Stimulated activated CD4-positive, alpha-beta T cell treated with anti-CD3 and anti-CD28 coated beads, Interleukin-2, amount 100 ng/mL, for 4 hours (primary cell): ENCODE data around the gene ADAMTS12.
"Not testable (repeated sequence)": the region's sequence is repeated elsewhere in the genome, so short reads cannot be mapped to it uniquely, and the experiment has no call there.

Source experiments
- DNase-seq: peaks from one replicate; pipeline ENCODE4 v3.0.0-alpha.2; 2020; ENCODE audit warnings: low read depth

Gene ADAMTS12

DNA sequence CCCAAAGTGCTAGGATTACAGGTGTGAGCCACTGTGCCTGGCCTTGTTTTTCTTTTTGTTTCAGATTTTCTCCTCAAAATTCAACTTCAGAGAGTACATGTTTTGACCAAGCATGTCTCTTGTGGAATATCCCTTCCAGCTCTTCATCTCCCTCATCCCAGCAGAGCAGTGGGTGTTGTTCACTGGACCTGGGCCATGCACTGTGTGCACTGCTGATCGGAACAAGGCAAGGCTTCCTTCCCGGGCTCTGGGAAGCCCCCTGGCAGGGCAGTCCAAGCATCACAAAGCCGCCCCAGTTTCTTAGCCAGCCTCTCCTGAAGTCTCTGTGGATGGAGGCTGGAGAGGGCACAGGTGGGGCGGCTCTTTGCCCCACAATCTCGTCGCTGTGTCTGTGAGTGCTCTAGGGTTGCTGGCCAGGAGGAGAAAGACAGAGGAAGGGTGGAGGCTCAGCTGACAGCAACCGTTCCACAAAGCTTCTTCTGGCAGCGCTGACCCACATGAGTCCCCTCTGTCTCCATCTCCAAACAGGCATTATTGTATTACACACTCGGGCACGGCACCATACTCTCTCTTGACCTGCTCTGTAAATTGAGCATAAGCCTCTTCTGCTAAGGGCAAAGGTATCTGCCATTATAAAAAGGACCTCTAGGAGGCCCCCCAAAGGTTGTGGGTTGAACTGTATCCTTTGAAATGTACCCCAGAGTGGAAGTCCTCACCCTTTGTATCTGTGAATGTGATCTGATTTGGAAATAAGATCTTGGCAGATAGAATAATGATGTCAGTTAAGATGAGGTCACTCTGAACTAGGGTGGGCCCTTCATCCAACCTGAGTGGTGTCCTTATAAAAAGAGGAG lies 361.4 kb downstream of the ADAMTS12 start:
- DNase-seq, result no peak

DNA sequence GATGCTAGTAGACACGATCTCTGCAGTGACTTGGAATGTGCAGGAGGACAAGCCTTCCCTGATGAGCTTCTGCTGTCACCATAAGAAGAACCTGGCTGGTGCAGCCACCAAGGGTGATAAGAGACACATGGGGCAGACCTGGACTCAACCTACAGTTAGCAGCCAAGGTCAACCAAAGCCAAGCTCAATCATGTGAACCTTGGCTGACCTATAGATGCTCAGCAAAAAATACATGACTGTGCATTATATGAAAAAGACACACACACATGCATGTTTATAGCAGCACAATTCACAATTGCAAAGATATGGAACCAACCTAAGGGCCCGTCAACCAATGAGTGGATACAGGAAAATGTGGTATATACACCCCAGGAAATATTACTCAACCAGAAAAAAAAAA lies 364.1 kb downstream of the ADAMTS12 start:
- no peak for DNase-seq

DNA sequence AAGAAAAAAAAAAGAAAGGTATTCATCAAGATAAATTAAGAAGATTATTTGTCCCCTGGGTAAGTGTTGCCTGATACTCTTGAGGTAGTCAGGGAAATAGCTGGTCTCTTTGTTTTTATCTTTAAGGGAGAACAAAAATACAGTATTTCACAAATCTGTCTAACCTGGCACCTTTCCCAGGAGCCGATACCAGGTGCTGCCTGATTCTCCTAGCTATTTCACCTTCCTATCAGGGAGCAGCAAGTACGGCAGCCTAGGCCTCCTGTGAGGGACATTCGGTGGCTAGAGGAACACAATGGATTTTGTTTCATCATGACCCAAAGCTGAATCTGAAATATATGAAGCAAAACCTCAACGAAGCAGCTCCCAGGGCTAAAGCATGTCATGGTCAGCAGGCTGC lies 365.0 kb downstream of the ADAMTS12 start:
- DNase-seq, result no peak

DNA sequence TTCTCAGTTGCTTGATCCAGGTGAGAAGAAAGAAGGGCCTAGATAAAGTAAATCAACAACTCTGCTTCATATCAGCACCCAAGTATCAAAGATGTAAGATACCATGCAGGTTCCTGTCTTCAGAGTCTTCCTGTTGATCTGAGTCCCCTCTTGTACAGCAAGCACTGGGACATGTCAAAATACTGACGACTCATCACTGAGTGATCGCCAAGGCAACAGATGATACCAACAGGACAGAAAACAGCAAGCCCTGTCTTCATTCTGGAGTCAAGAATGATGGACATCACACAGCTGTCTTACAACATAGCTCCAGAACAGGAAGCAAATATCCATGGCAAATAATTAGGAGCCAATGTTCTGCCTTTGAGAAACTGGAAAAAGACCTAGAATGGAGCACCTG lies 367.3 kb downstream of the ADAMTS12 start:
- DNase-seq, result no peak

DNA sequence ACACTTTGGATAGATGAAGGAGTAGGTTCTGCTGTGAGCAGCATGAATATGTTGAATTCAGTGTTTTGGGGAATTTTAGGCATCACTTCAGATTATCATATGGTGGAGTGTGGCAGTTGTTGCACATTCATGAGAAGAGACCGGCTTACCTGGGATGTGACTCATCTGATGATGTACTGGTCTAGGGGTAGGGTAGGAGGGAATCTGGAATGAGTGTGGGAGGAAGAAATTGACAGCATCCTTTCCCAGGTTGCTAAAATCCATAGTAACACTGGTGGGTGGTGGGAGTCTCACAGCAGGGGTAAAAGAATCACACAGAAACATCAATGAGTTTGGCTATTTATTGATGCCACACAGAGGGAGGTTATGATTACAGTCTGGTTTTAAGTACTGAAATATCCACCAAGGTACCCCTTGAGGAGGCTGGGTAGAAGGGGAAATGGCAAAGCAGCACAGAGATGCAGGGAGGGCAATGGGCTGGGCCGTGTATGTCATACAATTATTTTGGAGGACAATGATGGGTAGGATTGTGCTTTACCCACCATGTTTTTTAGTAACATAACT lies 368.5 kb downstream of the ADAMTS12 start:
- DNase-seq, result no peak

DNA sequence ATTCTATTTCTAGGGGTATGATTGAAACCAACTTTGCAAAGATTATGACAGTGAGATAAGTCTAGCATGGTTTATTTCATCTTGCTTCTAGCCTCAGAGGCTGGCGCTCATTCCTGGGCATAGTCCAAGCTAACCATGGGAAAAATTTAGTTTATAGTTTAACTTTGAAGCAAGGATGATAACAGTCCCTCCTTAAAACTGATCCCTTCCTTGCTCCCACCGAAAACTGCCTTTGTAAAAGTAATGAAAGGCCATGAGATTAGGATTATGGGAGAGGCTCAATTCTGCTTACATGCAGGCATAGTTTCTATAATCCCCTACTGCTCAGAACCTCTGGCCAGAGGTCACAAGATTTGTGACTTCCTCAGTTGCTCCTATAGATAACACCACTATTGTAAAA lies 375.4 kb downstream of the ADAMTS12 start:
- DNase-seq, result no peak

DNA sequence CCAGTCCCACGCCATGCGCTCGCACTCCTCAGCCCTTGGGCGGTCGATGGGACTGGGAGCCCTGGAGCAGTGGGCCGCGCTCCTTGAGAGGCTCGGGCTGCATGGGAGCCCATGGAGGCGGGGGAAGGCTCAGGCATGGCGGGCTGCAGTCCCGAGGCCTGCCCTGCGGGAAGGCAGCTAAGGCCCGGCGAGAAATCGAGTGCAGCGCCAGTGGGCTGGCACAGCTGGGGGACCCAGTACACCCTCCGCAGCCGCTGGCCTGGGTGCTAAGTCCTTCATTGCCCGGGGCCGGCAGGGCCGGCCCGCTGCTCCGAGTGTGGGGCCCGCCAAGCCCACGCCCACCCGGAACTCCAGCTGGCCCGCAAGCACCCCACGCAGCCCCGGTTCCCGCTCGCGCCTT lies 376.4 kb downstream of the ADAMTS12 start:
- not testable (repeated sequence) for DNase-seq

DNA sequence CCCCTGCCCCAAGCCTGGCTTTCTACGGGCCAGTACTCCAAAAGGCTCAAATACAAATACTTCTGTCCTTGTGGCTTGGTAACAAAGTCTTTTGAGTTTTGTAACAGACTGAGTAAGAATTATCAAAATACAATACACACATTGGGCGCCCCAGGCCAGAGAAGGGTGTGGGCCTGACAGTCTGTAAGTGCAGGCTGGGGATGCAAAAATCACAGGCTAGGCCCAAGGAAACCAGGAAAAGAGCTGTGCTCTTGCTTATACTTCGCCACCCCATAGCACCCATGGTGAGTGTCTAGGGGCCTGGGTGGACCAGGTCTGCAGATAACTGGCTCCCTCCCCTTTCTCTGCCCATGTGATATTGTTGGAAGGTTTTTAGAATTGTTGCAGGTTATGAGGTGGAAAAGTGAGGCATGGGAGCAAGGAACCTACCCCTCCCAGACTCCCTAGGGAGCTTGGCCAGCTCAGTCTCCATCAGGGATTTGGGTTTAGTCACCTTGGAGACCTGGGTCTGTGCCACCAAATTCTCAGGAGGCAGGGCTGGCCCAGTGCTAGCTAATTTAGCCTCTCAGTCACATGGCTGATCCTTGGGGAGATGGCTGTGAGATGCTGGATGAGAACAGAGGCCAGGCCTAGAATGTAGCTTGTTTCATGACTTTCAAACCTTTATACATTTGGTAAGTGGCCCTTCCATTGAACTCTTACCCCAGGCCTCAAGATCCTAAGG lies 378.2 kb downstream of the ADAMTS12 start:
- no peak for DNase-seq

DNA sequence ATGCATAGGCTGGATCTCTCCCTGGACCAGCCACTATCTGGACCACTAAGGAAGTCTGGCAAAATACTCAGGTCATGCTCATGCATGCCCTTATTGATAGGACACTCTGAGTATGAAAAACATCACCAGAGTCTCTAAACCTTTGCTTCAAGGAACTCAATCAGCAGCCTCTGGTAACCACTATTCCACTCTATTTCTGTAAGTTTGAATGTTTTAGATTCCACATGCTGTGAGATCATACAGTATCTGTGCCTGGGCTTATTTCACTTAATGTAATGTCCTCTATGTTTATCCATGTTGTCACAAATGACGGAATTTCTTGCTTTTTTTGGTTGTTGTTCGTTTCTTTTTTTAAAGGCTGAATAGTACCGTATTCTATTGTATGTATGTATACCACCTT lies 382.8 kb downstream of the ADAMTS12 start:
- DNase-seq, result no peak

DNA sequence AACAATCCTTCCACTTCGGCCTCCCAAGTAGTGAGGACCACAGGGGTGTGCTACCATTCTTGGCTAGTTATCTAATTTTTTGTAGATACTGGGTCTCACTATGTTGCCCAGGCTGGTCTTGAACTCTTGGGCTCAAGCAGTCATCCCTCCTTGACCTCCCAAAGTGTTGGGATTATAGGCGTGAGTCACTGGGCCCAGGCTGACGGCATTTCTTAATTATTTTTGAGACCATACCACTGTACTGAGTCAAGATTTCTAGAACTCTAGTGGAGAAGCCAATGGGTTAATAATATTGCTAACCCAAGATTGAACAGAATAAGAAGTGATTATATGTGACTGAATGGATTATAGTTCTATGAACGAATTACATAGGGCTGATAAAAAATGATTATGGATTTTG lies 384.4 kb downstream of the ADAMTS12 start:
- no peak for DNase-seq

DNA sequence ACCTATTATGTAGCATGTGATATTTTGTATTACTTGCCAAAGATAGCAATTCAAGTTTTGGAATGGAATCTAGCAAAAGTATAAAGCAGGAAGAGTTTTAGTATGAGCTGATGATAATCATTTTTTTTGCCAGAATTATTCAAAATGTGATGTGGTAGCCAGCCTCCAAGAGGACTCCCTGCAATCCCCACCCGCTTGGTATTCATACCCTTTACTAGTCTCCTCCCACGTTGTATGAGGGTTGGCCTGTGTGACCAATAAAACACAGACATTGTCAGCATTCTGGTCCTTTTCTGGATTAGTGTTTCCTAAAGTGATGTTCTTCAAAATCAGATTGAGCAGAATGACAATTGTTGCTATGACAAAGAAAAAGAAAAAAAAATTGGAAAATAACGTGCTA lies 387.2 kb downstream of the ADAMTS12 start:
- no peak for DNase-seq

DNA sequence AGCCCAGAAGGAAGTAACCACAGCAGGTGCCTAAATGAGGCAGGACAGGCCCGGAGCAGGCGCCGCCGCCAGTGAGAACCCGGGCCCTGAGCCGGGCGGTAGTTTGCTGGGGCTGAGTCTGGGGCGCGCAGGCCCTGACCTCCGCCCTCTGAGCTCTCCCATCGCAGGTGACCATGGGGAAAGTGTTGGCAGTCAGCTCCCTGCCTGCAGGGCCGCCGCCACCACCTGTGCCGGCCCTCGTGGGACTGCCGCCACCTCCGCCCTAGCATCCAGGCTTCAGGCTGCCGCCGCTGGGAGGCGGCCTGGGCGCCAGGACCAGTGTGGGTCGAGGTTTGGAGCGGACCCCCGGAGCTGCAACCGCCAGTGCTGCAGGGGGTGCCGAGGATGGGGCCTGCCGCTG lies 389.9 kb downstream of the ADAMTS12 start:
- DNase-seq, result no peak

DNA sequence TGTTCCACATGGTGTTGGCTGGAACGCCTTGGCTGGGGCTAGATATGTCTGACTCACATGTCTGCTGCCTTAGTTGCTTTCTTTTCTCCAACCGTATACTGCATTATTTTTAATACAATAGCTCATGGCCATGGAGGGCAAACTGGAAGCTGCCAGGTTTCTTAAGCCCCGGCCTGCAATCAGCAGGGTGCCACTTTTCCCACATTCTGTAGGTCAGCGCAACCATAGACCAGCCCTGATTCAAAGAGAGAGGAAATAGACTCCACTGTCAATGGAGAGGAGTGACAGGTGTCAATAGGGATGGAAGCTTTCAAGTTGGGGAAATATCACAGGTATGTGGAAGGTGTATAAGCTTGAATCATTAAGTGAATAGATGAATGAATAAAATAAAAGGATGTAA lies 390.5 kb downstream of the ADAMTS12 start:
- no peak for DNase-seq

DNA sequence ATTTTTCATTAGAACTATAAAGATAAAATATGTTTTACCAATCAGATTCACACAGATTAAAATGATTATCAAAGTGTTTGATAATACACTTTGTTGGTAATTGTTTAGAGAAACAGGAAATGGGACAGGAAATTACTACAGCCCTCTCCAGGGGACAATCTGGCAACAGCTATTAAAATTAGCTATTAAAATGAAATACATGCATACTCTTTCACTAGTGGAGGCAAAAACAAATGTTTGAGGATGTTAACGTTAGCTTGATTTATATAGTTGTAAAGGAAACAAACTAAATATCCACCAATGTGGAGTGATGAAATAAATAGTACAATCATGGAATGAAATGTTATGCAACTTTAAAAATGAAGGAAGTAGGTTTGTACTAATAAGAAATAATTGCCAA lies 397.3 kb downstream of the ADAMTS12 start:
- DNase-seq, result no peak

DNA sequence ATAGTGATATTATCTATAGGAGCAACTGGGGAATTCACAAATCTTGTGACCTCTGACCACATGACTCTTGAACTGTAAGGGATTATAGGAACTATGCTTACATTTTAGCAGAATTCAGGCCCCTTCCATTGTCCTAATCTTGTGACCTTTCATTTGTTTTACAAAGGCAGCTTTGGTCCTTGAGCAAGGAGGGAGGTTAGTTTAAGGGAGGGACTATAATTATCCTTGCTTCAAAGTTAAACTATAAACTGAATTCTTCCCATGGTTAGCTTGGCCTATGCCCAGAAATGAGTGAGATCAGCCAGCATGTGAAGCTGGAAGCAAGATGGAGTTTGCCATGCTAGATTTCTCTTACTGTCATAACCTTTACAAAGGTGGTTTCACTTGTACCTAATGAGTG lies 399.8 kb downstream of the ADAMTS12 start:
- DNase-seq, result no peak

DNA sequence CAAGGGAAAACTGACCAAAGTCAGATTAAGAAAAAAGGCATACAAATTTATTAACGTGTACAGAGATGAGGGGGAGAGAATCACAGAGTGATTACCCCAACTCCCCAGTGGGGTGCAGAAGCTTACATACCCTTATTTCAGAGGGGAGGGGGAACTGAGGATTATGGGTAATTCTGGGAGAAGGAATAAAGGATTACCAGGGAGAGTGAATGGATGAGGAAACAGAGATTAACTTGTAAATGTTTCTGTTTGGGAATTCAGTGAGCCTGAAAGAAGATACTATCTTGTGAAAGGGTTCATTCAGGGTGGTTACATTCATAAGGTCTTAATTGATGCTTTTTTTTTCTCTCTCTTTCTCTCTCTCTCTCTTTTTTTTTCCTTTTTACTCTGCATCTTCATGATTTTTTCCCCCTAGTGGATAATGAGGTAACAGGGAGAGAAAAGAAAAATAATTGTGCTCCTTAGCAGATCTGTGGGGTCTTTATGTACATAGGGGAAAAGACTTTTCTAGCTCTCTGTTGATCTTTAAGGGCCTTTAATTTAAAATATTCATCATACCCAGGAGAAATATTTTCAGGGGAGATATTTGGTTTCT lies 401.6 kb downstream of the ADAMTS12 start:
- no peak for DNase-seq

DNA sequence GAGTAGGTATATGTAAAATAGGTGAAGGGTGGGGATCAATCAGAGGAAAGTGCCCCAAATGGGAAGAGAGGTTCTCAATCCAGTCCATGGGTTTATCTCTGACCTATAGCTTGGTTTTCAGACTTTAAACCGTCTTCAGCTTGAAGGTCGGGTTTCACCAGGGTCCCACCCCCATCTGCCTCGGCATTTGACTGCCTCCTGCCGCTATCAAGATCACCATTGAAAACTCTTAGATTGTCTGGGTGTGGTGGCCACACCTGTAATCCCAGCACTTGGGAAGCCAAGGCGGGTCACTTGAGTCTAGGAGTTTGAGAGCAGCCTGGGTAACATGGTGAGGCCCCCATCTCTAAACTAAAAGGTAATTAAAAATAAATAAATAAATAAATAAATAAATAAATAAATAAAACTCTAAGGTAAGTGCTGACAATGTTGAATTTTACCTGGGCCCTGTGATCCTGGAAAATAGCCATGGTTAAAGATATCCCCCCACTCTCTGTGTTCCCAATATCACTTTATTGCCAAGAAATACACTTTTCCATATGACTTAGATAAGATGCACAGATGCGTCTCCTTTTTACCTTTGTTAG lies 402.2 kb downstream of the ADAMTS12 start:
- no peak for DNase-seq

DNA sequence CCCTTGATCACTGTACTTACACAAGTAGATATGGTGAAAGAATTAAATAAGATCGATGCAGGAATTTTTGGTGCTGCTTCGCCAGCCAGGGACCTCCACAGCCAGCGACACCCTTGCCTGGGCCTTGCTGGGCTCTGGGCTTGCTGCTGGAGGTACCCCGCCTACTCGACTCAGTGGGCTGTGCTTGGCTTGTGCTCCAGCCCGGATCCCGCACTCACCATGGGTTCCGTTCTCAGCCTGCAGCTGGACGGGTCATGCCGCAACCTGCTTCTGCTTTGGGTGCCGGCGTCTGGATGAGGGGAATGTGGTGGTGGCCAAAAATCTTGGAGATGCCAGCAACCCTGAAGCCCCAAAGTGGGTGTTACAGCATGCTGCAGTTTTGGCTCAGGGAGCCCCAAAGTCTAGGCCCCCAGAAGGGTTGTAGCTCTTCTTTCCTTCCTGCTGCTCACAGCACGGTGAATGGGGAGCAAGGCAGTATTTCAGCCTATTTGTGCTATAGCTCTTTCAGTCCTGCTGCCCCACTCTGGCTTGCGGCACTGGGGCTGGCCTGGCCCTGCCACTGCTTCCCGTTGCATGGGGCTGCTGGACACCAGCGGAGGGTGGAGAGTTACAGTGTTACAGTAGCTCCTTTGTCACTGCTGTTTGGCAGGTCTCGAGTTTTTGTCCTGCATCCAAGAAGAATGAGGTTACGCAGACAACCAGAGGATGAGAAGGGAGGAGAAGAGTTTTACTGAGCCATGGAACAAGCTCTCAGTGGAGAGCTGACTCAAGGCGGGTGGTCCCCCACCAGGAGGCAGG lies 403.0 kb downstream of the ADAMTS12 start:
- DNase-seq, result no peak

DNA sequence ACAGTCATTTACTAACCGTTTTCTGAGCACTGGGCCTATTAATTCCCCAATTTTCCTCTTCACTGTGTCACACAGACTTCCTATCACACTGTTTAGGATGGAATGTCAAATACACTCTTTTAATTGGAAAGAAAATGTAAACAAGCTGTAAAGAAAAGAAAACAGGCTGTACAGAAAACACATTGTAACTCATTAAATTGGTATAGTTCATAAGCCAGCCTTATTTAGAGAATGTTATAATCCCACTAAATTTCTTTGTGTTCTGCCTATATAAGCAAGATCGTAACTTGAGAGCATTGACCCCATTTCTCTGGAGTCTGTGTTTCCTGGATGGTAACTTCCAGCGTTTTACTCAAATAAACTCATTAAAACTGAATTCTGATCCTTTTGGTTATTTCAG lies 404.6 kb downstream of the ADAMTS12 start:
- DNase-seq, result no peak

DNA sequence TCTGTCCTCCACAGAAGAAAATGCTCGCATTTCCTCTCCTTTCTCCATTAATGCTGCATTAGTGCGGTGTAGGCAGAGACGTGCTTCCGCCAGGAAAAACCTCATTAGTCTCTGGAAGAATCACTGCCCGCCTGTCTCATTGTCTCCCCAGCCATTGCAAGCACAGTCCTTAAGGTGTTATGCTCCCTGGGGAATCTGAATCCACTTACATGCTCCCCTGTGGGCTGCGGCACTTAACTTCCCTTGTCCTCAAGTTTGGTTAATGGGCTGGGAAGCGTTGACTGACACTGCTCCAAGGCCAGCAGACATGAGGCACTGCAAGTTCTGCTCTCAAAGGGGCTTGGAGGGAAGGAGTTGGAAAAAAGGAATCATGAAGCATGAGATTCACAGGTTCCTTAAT lies 409.5 kb downstream of the ADAMTS12 start:
- no peak for DNase-seq

DNA sequence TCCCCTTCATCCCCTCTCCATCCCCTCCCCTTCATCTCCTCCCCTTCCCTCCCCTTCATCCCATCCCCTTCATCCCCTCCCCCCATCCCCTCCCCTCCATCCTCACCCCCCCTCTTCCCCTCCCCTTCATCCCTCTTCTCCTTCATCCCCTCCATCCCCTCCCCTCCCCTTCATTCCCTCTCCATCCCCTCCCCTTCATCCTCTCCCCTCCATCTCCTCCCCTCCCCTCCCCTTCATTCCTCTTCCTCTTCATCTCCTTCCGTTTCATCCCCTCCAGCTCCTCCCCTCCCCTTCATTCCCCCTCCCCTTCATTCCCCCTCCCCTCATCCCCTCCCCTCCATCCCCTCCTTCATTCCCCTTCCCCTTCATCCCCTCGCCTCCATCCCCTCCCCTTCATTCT lies 410.9 kb downstream of the ADAMTS12 start:
- DNase-seq, result no peak

DNA sequence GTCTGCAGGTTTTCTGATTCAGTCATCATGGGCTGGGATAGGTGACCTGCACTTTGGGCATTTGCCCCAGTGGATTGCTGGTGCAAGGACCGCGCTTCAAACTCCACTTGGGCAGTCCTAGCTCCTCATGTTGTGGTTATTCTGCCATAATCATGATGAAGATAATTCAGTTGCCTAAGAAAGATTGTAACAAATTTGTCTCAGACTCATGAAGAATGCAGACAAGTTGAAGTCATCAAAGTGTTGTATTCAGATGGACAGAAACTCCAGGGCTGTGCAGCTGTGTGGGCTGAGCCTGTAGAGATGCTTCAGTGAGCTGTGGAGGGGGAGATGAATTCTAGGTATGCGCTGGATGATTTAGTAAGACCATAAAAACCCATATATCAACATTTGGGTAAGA lies 412.5 kb downstream of the ADAMTS12 start:
- no peak for DNase-seq
